ENCODE measurements around the gene NCOA3.

GRCh38 chr20:47503685-47504084 is 2.0 kb downstream of the NCOA3 start:
- TF ChIP-seq EZH2 (IDR thresholded peaks at IDR 0.05): no peak
- no peak for TF ChIP-seq SIN3A (IDR thresholded peaks at IDR 0.05; ENCODE audit: low read depth)
- TF ChIP-seq, protein P1, sequence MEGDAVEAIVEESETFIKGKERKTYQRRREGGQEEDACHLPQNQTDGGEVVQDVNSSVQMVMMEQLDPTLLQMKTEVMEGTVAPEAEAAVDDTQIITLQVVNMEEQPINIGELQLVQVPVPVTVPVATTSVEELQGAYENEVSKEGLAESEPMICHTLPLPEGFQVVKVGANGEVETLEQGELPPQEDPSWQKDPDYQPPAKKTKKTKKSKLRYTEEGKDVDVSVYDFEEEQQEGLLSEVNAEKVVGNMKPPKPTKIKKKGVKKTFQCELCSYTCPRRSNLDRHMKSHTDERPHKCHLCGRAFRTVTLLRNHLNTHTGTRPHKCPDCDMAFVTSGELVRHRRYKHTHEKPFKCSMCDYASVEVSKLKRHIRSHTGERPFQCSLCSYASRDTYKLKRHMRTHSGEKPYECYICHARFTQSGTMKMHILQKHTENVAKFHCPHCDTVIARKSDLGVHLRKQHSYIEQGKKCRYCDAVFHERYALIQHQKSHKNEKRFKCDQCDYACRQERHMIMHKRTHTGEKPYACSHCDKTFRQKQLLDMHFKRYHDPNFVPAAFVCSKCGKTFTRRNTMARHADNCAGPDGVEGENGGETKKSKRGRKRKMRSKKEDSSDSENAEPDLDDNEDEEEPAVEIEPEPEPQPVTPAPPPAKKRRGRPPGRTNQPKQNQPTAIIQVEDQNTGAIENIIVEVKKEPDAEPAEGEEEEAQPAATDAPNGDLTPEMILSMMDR (IDR thresholded peaks at IDR 0.05 in 2 of 3, conservative IDR thresholded peaks at IDR 0.05 in 1 of 3; ENCODE audit: borderline replicate concordance in 1 of 3, insufficient read depth in 1 of 3, low read depth in 2 of 3, low read length in 2 of 3): no peak
- TF ChIP-seq, protein P2, sequence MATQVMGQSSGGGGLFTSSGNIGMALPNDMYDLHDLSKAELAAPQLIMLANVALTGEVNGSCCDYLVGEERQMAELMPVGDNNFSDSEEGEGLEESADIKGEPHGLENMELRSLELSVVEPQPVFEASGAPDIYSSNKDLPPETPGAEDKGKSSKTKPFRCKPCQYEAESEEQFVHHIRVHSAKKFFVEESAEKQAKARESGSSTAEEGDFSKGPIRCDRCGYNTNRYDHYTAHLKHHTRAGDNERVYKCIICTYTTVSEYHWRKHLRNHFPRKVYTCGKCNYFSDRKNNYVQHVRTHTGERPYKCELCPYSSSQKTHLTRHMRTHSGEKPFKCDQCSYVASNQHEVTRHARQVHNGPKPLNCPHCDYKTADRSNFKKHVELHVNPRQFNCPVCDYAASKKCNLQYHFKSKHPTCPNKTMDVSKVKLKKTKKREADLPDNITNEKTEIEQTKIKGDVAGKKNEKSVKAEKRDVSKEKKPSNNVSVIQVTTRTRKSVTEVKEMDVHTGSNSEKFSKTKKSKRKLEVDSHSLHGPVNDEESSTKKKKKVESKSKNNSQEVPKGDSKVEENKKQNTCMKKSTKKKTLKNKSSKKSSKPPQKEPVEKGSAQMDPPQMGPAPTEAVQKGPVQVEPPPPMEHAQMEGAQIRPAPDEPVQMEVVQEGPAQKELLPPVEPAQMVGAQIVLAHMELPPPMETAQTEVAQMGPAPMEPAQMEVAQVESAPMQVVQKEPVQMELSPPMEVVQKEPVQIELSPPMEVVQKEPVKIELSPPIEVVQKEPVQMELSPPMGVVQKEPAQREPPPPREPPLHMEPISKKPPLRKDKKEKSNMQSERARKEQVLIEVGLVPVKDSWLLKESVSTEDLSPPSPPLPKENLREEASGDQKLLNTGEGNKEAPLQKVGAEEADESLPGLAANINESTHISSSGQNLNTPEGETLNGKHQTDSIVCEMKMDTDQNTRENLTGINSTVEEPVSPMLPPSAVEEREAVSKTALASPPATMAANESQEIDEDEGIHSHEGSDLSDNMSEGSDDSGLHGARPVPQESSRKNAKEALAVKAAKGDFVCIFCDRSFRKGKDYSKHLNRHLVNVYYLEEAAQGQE (IDR thresholded peaks at IDR 0.05; ENCODE audit: low read depth): no peak
- no peak for TF ChIP-seq POLR2A (IDR thresholded peaks at IDR 0.05; ENCODE audit: borderline replicate concordance, extremely low read depth, insufficient read depth, insufficient read length)

Data from HCT116 (cell line).